Endothelial cell of umbilical vein (primary cell): Measurements from ENCODE around the gene FYB1. TPM values are rescaled to one million over a fixed set of nuclear protein-coding genes. Genes with fewer than 3 reads are reported as not detected.

ENCODE experiments used
- BruUV-seq: library from RNA; stranded (reverse); fragments of 400-500 nt; replicated peaks from 2 replicates; lab custom pipeline; 2021; lab: Mats Ljungman, UMichigan
- CTCF ChIA-PET: fragments of 300-600, 350-600 bp; sonication (Branson Sonifier 250); formaldehyde crosslinking; loops from one replicate; lab custom pipeline; 2021; ENCODE audit warnings: antibody characterized with exemption, inconsistent platforms; lab: Charles Lee
- POLR2A ChIA-PET: fragments of 300-600, 350-600 bp; sonication (Branson Sonifier 250); formaldehyde crosslinking; loops from one replicate; lab custom pipeline; 2021; ENCODE audit warnings: antibody characterized with exemption, inconsistent platforms; lab: Charles Lee
- DNase-seq: peaks from one replicate; pipeline ENCODE4 v3.0.0-alpha.2; 2011; ENCODE audit warnings: low read depth, low spot score
- FAIRE-seq: peaks from 2 replicates; lab custom pipeline; 2011; peaks lifted over from hg19 to GRCh38; lab: Jason Lieb, UNC
- H2AFZ ChIP-seq: 2 replicates; pipeline ENCODE4 v1.6.0; 2012; ENCODE audit warnings: low read depth, low read length, control low read depth, inconsistent platforms
- H3K27ac ChIP-seq: 2 replicates; pipeline ENCODE4 v1.5.1; 2011; ENCODE audit warnings: low read depth, mild to moderate bottlenecking, control low read depth, low read length, moderate library complexity; ENCODE audit not compliant: insufficient read depth
- H3K27me3 ChIP-seq, 2 experiments: 2 replicates each; pipeline versions ENCODE4 v1.6.0 to v1.6.1; 2011; ENCODE audit warnings: low read length in 2 of 2, mixed read lengths in 1 of 2; ENCODE audit not compliant: control insufficient read depth in 2 of 2, insufficient read depth in 2 of 2
- H3K36me3 ChIP-seq, 2 experiments: 2 replicates in 1 of 2; 3 replicates in 1 of 2; pipeline ENCODE4 v1.5.1; 2011; ENCODE audit warnings: low read length in 2 of 2, mild to moderate bottlenecking in 1 of 2, moderate library complexity in 1 of 2; ENCODE audit not compliant: control insufficient read depth in 2 of 2, insufficient read depth in 2 of 2; ENCODE audit errors: extremely low read depth in 1 of 2
- H3K4me1 ChIP-seq: 3 replicates; pipeline ENCODE4 v1.5.1; 2011; ENCODE audit warnings: mild to moderate bottlenecking, low read length; ENCODE audit not compliant: control insufficient read depth, insufficient read depth; ENCODE audit errors: extremely low read depth
- H3K4me2 ChIP-seq: 2 replicates; pipeline ENCODE4 v1.6.1; 2011; ENCODE audit warnings: low read length, control low read depth, mixed read lengths; ENCODE audit not compliant: insufficient read depth
- H3K4me3 ChIP-seq, 3 experiments: fragments of 200-600 bp in 1 of 3; sonication (generic), shearing (Covaris generic) in 1 of 3; replicated peaks in 1 of 3; 2 replicates each; pipeline ENCODE4 v1.5.1; 2011 to 2016; ENCODE audit warnings: control low read depth in 3 of 3, low read length in 3 of 3, mild to moderate bottlenecking in 2 of 3, inconsistent platforms in 1 of 3, low read depth in 1 of 3, moderate library complexity in 1 of 3; ENCODE audit not compliant: insufficient read depth in 1 of 3
- H3K79me2 ChIP-seq: 2 replicates; pipeline ENCODE4 v1.6.0; 2012; ENCODE audit warnings: low read length, inconsistent platforms; ENCODE audit not compliant: control insufficient read depth, insufficient read depth
- H3K9ac ChIP-seq: replicated peaks from 2 replicates; pipeline ENCODE3; 2011; ENCODE audit warnings: low read length, control low read depth; ENCODE audit not compliant: insufficient read depth; ENCODE audit errors: extremely low read depth
- H3K9me1 ChIP-seq: replicated peaks from 3 replicates; pipeline ENCODE4 v1.6.0; 2011; ENCODE audit warnings: mild to moderate bottlenecking, low read length; ENCODE audit not compliant: control insufficient read depth, insufficient read depth; ENCODE audit errors: extremely low read depth
- H3K9me3 ChIP-seq: replicated peaks from 2 replicates; pipeline ENCODE4 v1.5.1; 2012; ENCODE audit warnings: low read length, inconsistent platforms; ENCODE audit not compliant: control insufficient read depth, insufficient read depth
- H4K20me1 ChIP-seq: replicated peaks from 2 replicates; pipeline ENCODE3; 2011; ENCODE audit warnings: mild to moderate bottlenecking, low read length; ENCODE audit not compliant: control insufficient read depth, insufficient read depth; ENCODE audit errors: extremely low read depth
- CTCF ChIP-seq, 2 donors: IDR thresholded peaks; 1 replicate in 1 of 2; 2 replicates in 1 of 2; pipeline ENCODE4 v1.5.1; 2011; ENCODE audit warnings: low read length in 2 of 2, mild to moderate bottlenecking in 2 of 2, moderate library complexity in 2 of 2, control low read depth in 1 of 2, inconsistent platforms in 1 of 2, low read depth in 1 of 2; ENCODE audit not compliant: insufficient read depth in 1 of 2; ENCODE audit errors: extremely low read depth in 1 of 2
- EZH2 ChIP-seq: IDR thresholded peaks from 2 replicates; pipeline ENCODE4 v1.6.1; 2012; ENCODE audit warnings: borderline replicate concordance, low read depth, mild to moderate bottlenecking, moderate library complexity, low read length, inconsistent platforms; ENCODE audit not compliant: severe bottlenecking
- FOS ChIP-seq: IDR thresholded peaks from 2 replicates; pipeline ENCODE4 v1.6.1; 2011; ENCODE audit warnings: mild to moderate bottlenecking, low read length, moderate library complexity, borderline replicate concordance; ENCODE audit not compliant: insufficient read depth
- GATA2 ChIP-seq: IDR thresholded peaks from 2 replicates; pipeline ENCODE4 v1.7.0; 2011; ENCODE audit warnings: low read depth, mild to moderate bottlenecking, moderate library complexity, mixed read lengths, low read length; ENCODE audit not compliant: insufficient read length, insufficient read depth
- JUN ChIP-seq: IDR thresholded peaks from 2 replicates; pipeline ENCODE4 v1.6.1; 2011; ENCODE audit warnings: borderline replicate concordance, low read depth; ENCODE audit not compliant: insufficient read length, insufficient read depth
- MAX ChIP-seq: IDR thresholded peaks from 2 replicates; pipeline ENCODE4 v1.6.1; 2011; ENCODE audit not compliant: insufficient read depth, insufficient read length
- MYC ChIP-seq: IDR thresholded peaks from one replicate; pipeline ENCODE4 v1.6.1; 2011; ENCODE audit warnings: mild to moderate bottlenecking, low read depth, low read length
- POLR2AphosphoS5 ChIP-seq: IDR thresholded peaks from 2 replicates; pipeline ENCODE4 v1.6.1; 2012; ENCODE audit warnings: low read depth, mild to moderate bottlenecking, control low read depth, low read length, moderate library complexity; ENCODE audit not compliant: insufficient read depth
- dilution Hi-C: fragments of 300-500 bp; cut with MboI; formaldehyde crosslinking; loops from one replicate; pipeline ENCODE4 v1.15.0; 2019; ENCODE audit warnings: low sequenced_read_pairs; ENCODE audit not compliant: extremely low pct_ligation_motif_present
- intact Hi-C: fragments of 100-400 bp; cut with micrococcal nuclease; formaldehyde crosslinking; loops from one replicate; pipeline ENCODE4 v1.10.0; 2022
- polyA plus RNA-seq, 4 experiments: library from polyadenylated mRNA; depleted of rRNA in 3 of 4; stranded (reverse) in 3 of 4; unstranded in 1 of 4; fragments of >200 nt; gene quantifications; 2 replicates each; pipeline versions ENCODE4 v1.2.1 to v1.2.3, GENCODE V29; 2011 to 2012; ENCODE audit warnings: missing spikeins in 1 of 4
- total RNA-seq: library from RNA; stranded (reverse); gene quantifications from 2 replicates; pipeline ENCODE4 v1.2.3, GENCODE V29; 2021

Gene FYB1
- total and polyA plus RNA-seq, 2 donors (not counting 3 experiments of a cell fraction or from before 2014, with no cell fraction given), result 0.44 TPM; not detected in 1

DNA sequence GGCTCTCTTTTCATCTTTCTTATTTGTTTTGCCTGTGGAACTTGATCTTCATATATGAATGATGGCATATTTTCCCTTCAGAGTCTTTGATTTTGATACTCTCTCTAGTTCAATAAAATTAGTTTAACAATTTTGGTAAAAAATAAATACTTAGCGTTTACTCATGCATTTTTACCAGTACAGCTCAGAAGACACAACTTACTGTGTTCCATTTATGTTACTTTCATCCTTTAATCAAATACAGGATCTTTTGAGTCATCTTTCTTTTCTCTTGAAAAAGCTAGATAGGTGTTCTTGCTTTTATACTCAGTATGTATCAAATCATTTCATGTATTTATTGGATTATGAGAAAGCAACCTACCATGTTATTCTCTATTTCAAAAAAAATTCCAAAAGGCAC lies 98.0 kb downstream of the FYB1 start:
- ChIA-PET CTCF (interaction anchor here (0.7 to 3.4 kb wide), 4 partner anchors 9 to 43 kb away, joined by 3 to 11 read pairs (median 3); no protein-coding TSS in a partner anchor), POLR2A (interaction anchor here (1.1 kb wide), 1 partner anchor 41 kb away, joined by 5 read pairs; no protein-coding TSS in a partner anchor)
- no peak overlapping the region for H3K27ac ChIP-seq
- H3K9ac ChIP-seq, result no peak overlapping the region
- H3K27me3 ChIP-seq, result no peaks in the 10 kb centered on the region
- FAIRE-seq (no peak), DNase-seq (no peak)
- H3K36me3 ChIP-seq, result no peaks in the 10 kb centered on the region
- dilution Hi-C loops, result no loop called here
- no peaks in the 10 kb centered on the region for H3K9me3 ChIP-seq
- TF ChIP-seq POLR2AphosphoS5 (no peak), MYC (no peak), GATA2 (no peak), CTCF (IDR thresholded peaks at IDR 0.05; ENCODE audit: extremely low read depth in 1 of 2, insufficient read depth in 1 of 2, low read depth in 1 of 2, low read length in 2 of 2) (no peak), MAX (no peak), EZH2 (no peak), JUN (no peak), FOS (no peak)
- H3K9me1 ChIP-seq, result no peaks in the 10 kb centered on the region
- no peaks in the 10 kb centered on the region for H3K79me2 ChIP-seq
- intact Hi-C loops, result no loop called here
- no peak overlapping the region for H2AFZ ChIP-seq
- H3K4me2 ChIP-seq, result no peak overlapping the region
- no peaks in the 10 kb centered on the region for H4K20me1 ChIP-seq
- no peak overlapping the region for H3K4me3 ChIP-seq
- BruUV-seq, result no TSS peak
- peaks cover 27% of the 10 kb centered on the region for H3K4me1 ChIP-seq
